RWPE1 (cell line): ENCODE data around the gene LRTM1.

Source experiments
- CTCF ChIA-PET: fragments of 350-600 bp; sonication (Branson Sonifier 250); formaldehyde crosslinking; extraction: SDS; loops from one replicate; lab custom pipeline; 2021; lab: Yijun Ruan, JAX
- POLR2A ChIA-PET: fragments of 400-600 bp; formaldehyde crosslinking; extraction: SDS; loops from one replicate; lab custom pipeline; 2020; ENCODE audit warnings: antibody characterized with exemption; ENCODE audit not compliant: low non-redundant PET; lab: Yijun Ruan, JAX
- DNase-seq: peaks from one replicate; pipeline ENCODE4 v3.0.0; 2012; ENCODE audit warnings: low spot score
- H3K27ac ChIP-seq: fragments of 450-650 bp; 2 replicates; pipeline ENCODE4 v1.5.1; 2017
- CTCF ChIP-seq: fragments of 450-650 bp; conservative IDR thresholded peaks from 2 replicates; pipeline ENCODE4 v1.5.1; 2017; ENCODE audit warnings: low read depth, mild to moderate bottlenecking

Gene LRTM1

GRCh38 chr3:54878145-54878544, 49.7 kb downstream of the LRTM1 start:
- ChIA-PET CTCF (no interaction called here), POLR2A (no interaction called here)
- no peak for DNase-seq
- no peak overlapping the region for H3K27ac ChIP-seq
- TF ChIP-seq CTCF = no peak

GRCh38 chr3:54877730-54878129, 50.1 kb downstream of the LRTM1 start:
- ChIA-PET CTCF (no interaction called here), POLR2A (no interaction called here)
- no peak for TF ChIP-seq CTCF
- DNase-seq = no peak
- no peak overlapping the region for H3K27ac ChIP-seq

- ChIA-PET CTCF (no interaction called here), POLR2A (no interaction called here)
- no peak overlapping the region for H3K27ac ChIP-seq
- DNase-seq = no peak
- no peak for TF ChIP-seq CTCF
Measured at GRCh38 chr3:54876694-54877093, 51.2 kb downstream of the LRTM1 start.

- ChIA-PET CTCF (no interaction called here), POLR2A (no interaction called here)
- DNase-seq = no peak
- no peak overlapping the region for H3K27ac ChIP-seq
- TF ChIP-seq CTCF = no peak
Measured at GRCh38 chr3:54875596-54876268, 52.1 kb downstream of the LRTM1 start.

GRCh38 chr3:54874816-54875556, 52.9 kb downstream of the LRTM1 start:
- H3K27ac ChIP-seq = no peak overlapping the region
- ChIA-PET POLR2A (no interaction called here), CTCF (interaction anchor here (0.6 kb wide), 1 partner anchor 125 kb away, joined by 4 read pairs; no protein-coding TSS in a partner anchor)
- no peak for DNase-seq
- TF ChIP-seq CTCF = no peak

- no peak overlapping the region for H3K27ac ChIP-seq
- no peak for TF ChIP-seq CTCF
- CTCF ChIA-PET = interaction anchor here (0.6 kb wide), 1 partner anchor 849 kb away, joined by 3 read pairs; no protein-coding TSS in a partner anchor
Measured at GRCh38 chr3:54873059-54874010, 54.5 kb downstream of the LRTM1 start.

More at GRCh38 chr3:54873059-54874010, 54.5 kb downstream of the LRTM1 start:
- POLR2A ChIA-PET = no interaction called here
- DNase-seq = no peak
